Activated CD8-positive, alpha-beta memory T cell treated with anti-CD3 and anti-CD28 coated beads, Interleukin-2, amount 50 U/mL, for 1 hour (primary cell): ENCODE data around the gene TMPRSS11A.

ENCODE experiments used
- DNase-seq: peaks from one replicate; pipeline ENCODE4 v3.0.0-alpha.2; 2020; ENCODE audit errors: extremely low read depth

The TMPRSS11A gene

GRCh38 chr4:67871867-67872266 is 91.4 kb downstream of the TMPRSS11A start:
- DNase-seq: no peak

- no peak for DNase-seq
These were observed 93.6 kb downstream of the TMPRSS11A start for GRCh38 chr4:67869580-67870190.

- DNase-seq: no peak
These were observed 101.8 kb downstream of the TMPRSS11A start for GRCh38 chr4:67861513-67861912.
